ENCODE data around the gene ETV4. TPM values are rescaled to one million over a fixed set of nuclear protein-coding genes. Genes with fewer than 3 reads are reported as not detected.

The ETV4 gene
- total and polyA plus RNA-seq, 2 of the 13 experiments (the other 11 are each of a cell fraction or from before 2014, with no cell fraction given): 128 to 330 TPM

- TF ChIP-seq ZNF44 (CRISPR knock-in tag; IDR thresholded peaks at IDR 0.05) (no peak), HMGXB4 (CRISPR knock-in tag; IDR thresholded peaks at IDR 0.05; ENCODE audit: borderline replicate concordance in 1 of 2, low read depth in 1 of 2) (peak in 1 of 2 experiments; percentile 13; a peak in 1 of 4 replicates), ZBTB10 (CRISPR knock-in tag; IDR thresholded peaks at IDR 0.05; ENCODE audit: borderline replicate concordance) (0 out of 2 replicates have a peak, but pooled peaks have one; percentile 65), ZNF766 (CRISPR knock-in tag; IDR thresholded peaks at IDR 0.05; ENCODE audit: borderline replicate concordance) (no peak), ZNF558 (CRISPR knock-in tag; IDR thresholded peaks at IDR 0.05; ENCODE audit: borderline replicate concordance) (0 out of 2 replicates have a peak, but pooled peaks have one; percentile 20), KMT2A (CRISPR knock-in tag; IDR thresholded peaks at IDR 0.05) (no peak), ZNF678 (CRISPR knock-in tag; IDR thresholded peaks at IDR 0.05) (0 out of 2 replicates have a peak, but pooled peaks have one; percentile 45), EHMT2 (IDR thresholded peaks at IDR 0.05; ENCODE audit: borderline replicate concordance, low read depth, low read length) (no peak), EEA1 (CRISPR knock-in tag; IDR thresholded peaks at IDR 0.05; ENCODE audit: borderline replicate concordance) (no peak), KDM4B (CRISPR knock-in tag; IDR thresholded peaks at IDR 0.05) (no peak), SOX6 (IDR thresholded peaks at IDR 0.05) (no peak), SOX6 (CRISPR knock-in tag; IDR thresholded peaks at IDR 0.05) (peak; percentile 38), SMAD9 (CRISPR knock-in tag; IDR thresholded peaks at IDR 0.05) (no peak; the same call in 1 of the 2 replicates), ZNF354B (CRISPR knock-in tag; IDR thresholded peaks at IDR 0.05) (no peak), GABPB1 (CRISPR knock-in tag; IDR thresholded peaks at IDR 0.05) (no peak), SP4 (CRISPR knock-in tag; IDR thresholded peaks at IDR 0.05) (peak; percentile 15; the same call in 1 of the 2 replicates), ZNF549 (CRISPR knock-in tag; IDR thresholded peaks at IDR 0.05) (no peak), ARID3A (IDR thresholded peaks at IDR 0.05; ENCODE audit: low read depth, low read length) (peak; percentile 48), ZNF441 (CRISPR knock-in tag; IDR thresholded peaks at IDR 0.05; ENCODE audit: borderline replicate concordance) (no peak), HOXD1 (CRISPR knock-in tag; IDR thresholded peaks at IDR 0.05) (no peak)
- TF ChIP-seq, protein P1, sequence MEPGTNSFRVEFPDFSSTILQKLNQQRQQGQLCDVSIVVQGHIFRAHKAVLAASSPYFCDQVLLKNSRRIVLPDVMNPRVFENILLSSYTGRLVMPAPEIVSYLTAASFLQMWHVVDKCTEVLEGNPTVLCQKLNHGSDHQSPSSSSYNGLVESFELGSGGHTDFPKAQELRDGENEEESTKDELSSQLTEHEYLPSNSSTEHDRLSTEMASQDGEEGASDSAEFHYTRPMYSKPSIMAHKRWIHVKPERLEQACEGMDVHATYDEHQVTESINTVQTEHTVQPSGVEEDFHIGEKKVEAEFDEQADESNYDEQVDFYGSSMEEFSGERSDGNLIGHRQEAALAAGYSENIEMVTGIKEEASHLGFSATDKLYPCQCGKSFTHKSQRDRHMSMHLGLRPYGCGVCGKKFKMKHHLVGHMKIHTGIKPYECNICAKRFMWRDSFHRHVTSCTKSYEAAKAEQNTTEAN (CRISPR knock-in tag; conservative IDR thresholded peaks at IDR 0.05): peak; percentile 48
Measured at GRCh38 chr17:43546319-43547188, at the start of gene ETV4 (continued).
